Coronary artery (tissue), 2 donors: Measurements from ENCODE around the gene SLC35E2B.

ENCODE experiments used
- DNase-seq: peaks from one replicate; pipeline ENCODE4 v3.0.0-alpha.2; 2017; ENCODE audit warnings: low spot score
- H3K27ac ChIP-seq, 2 donors: fragments of 200-600 bp; sonication (generic); one replicate each; pipeline ENCODE4 v1.5.1; 2016 to 2019
- H3K4me3 ChIP-seq: fragments of 200-600 bp; sonication (generic); 2 replicates; pipeline ENCODE4 v1.5.1; 2016; ENCODE audit warnings: mild to moderate bottlenecking, moderate library complexity
- CTCF ChIP-seq: fragments of 200-600 bp; sonication (generic); IDR thresholded peaks from one replicate; pipeline ENCODE4 v1.5.1; 2019; ENCODE audit warnings: antibody characterized with exemption

Gene SLC35E2B

DNA sequence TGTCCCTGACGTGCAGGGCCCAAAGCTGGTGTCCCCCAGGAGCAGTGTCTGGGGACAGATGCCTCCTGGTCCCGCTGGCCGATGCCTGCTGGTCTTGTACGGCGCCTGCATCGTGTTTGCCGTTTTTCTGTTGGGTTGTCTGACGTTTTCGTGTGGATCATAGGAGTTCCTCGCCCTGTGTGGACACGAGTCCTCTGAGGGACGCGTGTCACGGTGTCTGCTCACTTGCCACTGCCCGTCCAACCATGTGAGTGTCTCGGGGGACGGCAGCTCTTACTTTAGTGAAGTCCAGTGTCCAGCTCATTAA lies 69.9 kb downstream of the SLC35E2B start:
- no peak for DNase-seq
- no peak overlapping the region for H3K27ac ChIP-seq
- TF ChIP-seq CTCF: no peak
- no peak overlapping the region for H3K4me3 ChIP-seq

GRCh38 chr1:1622010-1622787 lies 70.4 kb downstream of the SLC35E2B start:
- no peak overlapping the region for H3K4me3 ChIP-seq
- TF ChIP-seq CTCF: no peak
- no peak overlapping the region for H3K27ac ChIP-seq
- no peak for DNase-seq

DNA sequence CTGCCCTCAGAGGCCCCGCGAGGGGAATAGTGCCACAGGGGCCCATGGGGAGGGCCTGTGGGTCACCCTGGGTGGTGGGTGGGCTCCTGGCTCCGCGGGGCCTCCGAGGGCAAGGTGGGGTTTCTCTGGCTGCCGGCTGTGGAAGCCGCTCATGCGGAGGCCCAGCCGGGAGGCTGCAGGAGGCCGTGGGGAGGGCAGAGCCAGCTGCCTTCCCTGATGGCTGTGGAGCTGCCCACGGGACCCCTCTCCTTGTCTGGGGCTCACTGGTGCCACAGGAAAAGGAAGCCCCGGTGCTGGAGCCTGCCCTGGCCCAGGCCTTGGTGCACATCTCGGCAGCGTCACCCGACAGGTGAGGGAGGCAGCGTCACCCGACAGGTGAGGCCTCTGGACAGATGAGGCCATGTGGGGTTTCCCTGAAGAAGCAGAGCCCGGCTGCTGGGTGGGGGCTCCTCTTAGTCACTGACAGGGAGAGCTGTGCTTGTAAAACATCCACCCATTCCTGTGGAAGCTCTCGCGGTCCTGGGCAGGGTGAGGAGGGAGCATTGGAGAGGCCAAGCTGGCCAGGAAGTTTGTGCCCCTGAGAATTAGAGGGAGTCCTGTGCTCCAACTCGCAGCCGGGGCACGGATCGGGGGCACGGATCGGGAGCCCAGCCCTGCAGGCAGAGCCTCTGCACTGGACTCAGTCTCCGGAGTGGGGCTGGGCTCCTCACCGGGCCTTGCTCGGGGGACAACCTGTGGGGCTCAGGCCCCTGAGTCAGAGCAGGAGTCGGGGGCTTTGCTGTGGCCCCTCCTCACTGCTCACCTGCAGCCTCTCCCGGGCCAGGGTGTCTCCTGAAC lies 71.2 kb downstream of the SLC35E2B start:
- TF ChIP-seq CTCF: no peak

GRCh38 chr1:1620433-1621139 lies 72.0 kb downstream of the SLC35E2B start:
- no peak for DNase-seq
- Histone ChIP-seq H3K4me3 (no peak overlapping the region), H3K27ac (no peak overlapping the region)
- no peak for TF ChIP-seq CTCF

More for the DNA sequence above, 71.2 kb downstream of the SLC35E2B start:
- DNase-seq: no peak
- Histone ChIP-seq H3K27ac (no peak overlapping the region), H3K4me3 (no peak overlapping the region)

DNA sequence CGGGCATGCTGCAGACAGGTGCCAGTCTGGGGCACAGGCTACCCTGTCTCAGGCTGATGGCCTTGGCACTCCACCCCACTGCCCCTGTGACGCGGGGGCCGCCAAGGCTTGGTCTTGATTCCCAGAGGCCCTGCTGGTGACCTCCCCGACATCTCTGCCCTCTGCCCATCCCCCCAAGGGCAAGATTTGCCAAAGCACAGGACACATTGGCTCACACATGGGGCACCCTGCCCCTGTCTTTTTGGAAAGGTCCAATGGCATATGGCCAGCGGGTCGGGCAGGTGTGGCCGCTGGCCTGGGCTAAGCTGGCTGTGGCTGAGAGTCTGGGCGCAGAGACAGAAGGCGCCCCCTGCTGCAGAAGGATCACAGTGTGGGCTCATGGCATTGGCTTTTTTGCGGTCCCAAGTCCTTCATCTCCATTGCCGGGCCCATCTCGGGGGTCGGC lies 72.7 kb downstream of the SLC35E2B start:
- Histone ChIP-seq H3K4me3 (no peak overlapping the region), H3K27ac (no peak overlapping the region)
- TF ChIP-seq CTCF: no peak
- no peak for DNase-seq

GRCh38 chr1:1618396-1619068 lies 74.1 kb downstream of the SLC35E2B start:
- no peak for TF ChIP-seq CTCF
- Histone ChIP-seq H3K4me3 (no peak overlapping the region), H3K27ac (no peak overlapping the region)
- DNase-seq: no peak
